Activated effector memory CD4-positive, alpha-beta T cell treated with Interleukin-2 at 50 U/mL for 16 hours (primary cell): Measurements from ENCODE around the gene SH3BP2.
A peak's percentile ranks its signal among the peaks of the same experiment; 100 is the strongest.

ENCODE experiments used
- DNase-seq: peaks from one replicate; pipeline ENCODE4 v3.0.0-alpha.2; 2020

The SH3BP2 gene

GRCh38 chr4:2791518-2792395 lies 1.1 kb upstream of the SH3BP2 start:
- DNase-seq, result no peak

- DNase-seq, result no peak
Measured at GRCh38 chr4:2792396-2792710, 532 bp upstream of the SH3BP2 start.

GRCh38 chr4:2793586-2794485 lies 951 bp downstream of the SH3BP2 start:
- no peak for DNase-seq

GRCh38 chr4:2794486-2795299 lies 1.8 kb downstream of the SH3BP2 start:
- DNase-seq, result no peak

- no peak for DNase-seq
Measured at GRCh38 chr4:2795300-2795892, 2.5 kb downstream of the SH3BP2 start.

GRCh38 chr4:2795893-2796848 lies 3.3 kb downstream of the SH3BP2 start:
- DNase-seq, result no peak

- DNase-seq, result no peak
Measured at GRCh38 chr4:2796849-2797544, 4.1 kb downstream of the SH3BP2 start.

- DNase-seq, result no peak
Measured at GRCh38 chr4:2797545-2798305, 4.8 kb downstream of the SH3BP2 start.

- peak; percentile 34 for DNase-seq
Measured at GRCh38 chr4:2798399-2799223, 5.7 kb downstream of the SH3BP2 start.

GRCh38 chr4:2799224-2799911 lies 6.5 kb downstream of the SH3BP2 start:
- DNase-seq, result no peak

- DNase-seq, result no peak
Measured at GRCh38 chr4:2799971-2800690, 7.2 kb downstream of the SH3BP2 start.

GRCh38 chr4:2800691-2801596 lies 8.1 kb downstream of the SH3BP2 start:
- DNase-seq, result no peak

- no peak for DNase-seq
Measured at GRCh38 chr4:2802618-2803531, 10.0 kb downstream of the SH3BP2 start.

- DNase-seq, result no peak
Measured at GRCh38 chr4:2803624-2804448, 11.0 kb downstream of the SH3BP2 start.
